ENCODE data around the gene ANGEL1.

- TF ChIP-seq CTCF (IDR thresholded peaks at IDR 0.05; ENCODE audit: low read depth, low read length, missing input control) (no peak), MAX (IDR thresholded peaks at IDR 0.05) (no peak), YY1 (IDR thresholded peaks at IDR 0.05) (no peak), RXRA (IDR thresholded peaks at IDR 0.05) (no peak), HNF4G (IDR thresholded peaks at IDR 0.05) (no peak), JUND (IDR thresholded peaks at IDR 0.05) (no peak), FOXA2 (IDR thresholded peaks at IDR 0.05) (no peak), GABPA (IDR thresholded peaks at IDR 0.05 in 1 of 2, conservative IDR thresholded peaks at IDR 0.05 in 1 of 2) (no peak), FOXA1 (IDR thresholded peaks at IDR 0.05) (no peak), TAF1 (conservative IDR thresholded peaks at IDR 0.05) (no peak)
Observed at GRCh38 chr14:76792422-76792821, 20.3 kb downstream of the ANGEL1 start.

All from liver (tissue), 3 donors.